ELR (cell line): ENCODE data around the gene UVRAG.

ENCODE experiments used
- DNase-seq: peaks from one replicate; pipeline ENCODE4 v3.0.0-alpha.2; 2015; ENCODE audit warnings: low read depth

Gene UVRAG

GRCh38 chr11:76152741-76153570 lies 337.9 kb downstream of the UVRAG start:
- no peak for DNase-seq

GRCh38 chr11:76153571-76153923 lies 338.5 kb downstream of the UVRAG start:
- DNase-seq, result peak; percentile 75

GRCh38 chr11:76155500-76156227 lies 340.7 kb downstream of the UVRAG start:
- no peak for DNase-seq

- DNase-seq, result no peak
Observed at GRCh38 chr11:76156971-76157427, 342.0 kb downstream of the UVRAG start.

GRCh38 chr11:76157891-76158290 lies 342.9 kb downstream of the UVRAG start:
- no peak for DNase-seq

GRCh38 chr11:76158394-76159302 lies 343.6 kb downstream of the UVRAG start:
- DNase-seq, result no peak

GRCh38 chr11:76159303-76159937 lies 344.4 kb downstream of the UVRAG start:
- DNase-seq, result no peak

- DNase-seq, result no peak
Observed at GRCh38 chr11:76159983-76160661, 345.1 kb downstream of the UVRAG start.

GRCh38 chr11:76160856-76161255 lies 345.8 kb downstream of the UVRAG start:
- no peak for DNase-seq

GRCh38 chr11:76161261-76161961 lies 346.4 kb downstream of the UVRAG start:
- DNase-seq, result no peak

GRCh38 chr11:76162336-76163288 lies 347.6 kb downstream of the UVRAG start:
- no peak for DNase-seq

GRCh38 chr11:76163289-76163880 lies 348.4 kb downstream of the UVRAG start:
- DNase-seq, result no peak

- DNase-seq, result no peak
Observed at GRCh38 chr11:76164081-76164480, 349.1 kb downstream of the UVRAG start.

GRCh38 chr11:76164861-76165751 lies 350.1 kb downstream of the UVRAG start:
- no peak for DNase-seq

GRCh38 chr11:76166314-76166713 lies 351.3 kb downstream of the UVRAG start:
- DNase-seq, result peak; percentile 35

- DNase-seq, result no peak
Observed at GRCh38 chr11:76167590-76167989, 352.6 kb downstream of the UVRAG start.

GRCh38 chr11:76169473-76169896 lies 354.5 kb downstream of the UVRAG start:
- DNase-seq, result no peak

- no peak for DNase-seq
Observed at GRCh38 chr11:76170468-76170867, 355.5 kb downstream of the UVRAG start.
